T-cell (primary cell): ENCODE results near the gene GPRIN3. TPM values are rescaled to one million over a fixed set of nuclear protein-coding genes. Genes with fewer than 3 reads are reported as not detected.

ENCODE experiments used
- ATAC-seq, 4 experiments: fragments of 200-7000 bp in 3 of 4; fragments of 150-1000 bp in 1 of 4; cut with Tn5 transposase; replicated peaks in 1 of 4; 1 replicate in 3 of 4; 2 replicates in 1 of 4; pipeline ENCODE4 v1.10.0; 2021; ENCODE audit warnings: moderate library complexity in 3 of 4, mild to moderate bottlenecking in 2 of 4, moderate number of reproducible peaks in 1 of 4
- CTCF ChIA-PET, 2 donors: fragments of 300-600 bp; sonication (Branson Sonifier 250); formaldehyde crosslinking; loops; one replicate each; lab custom pipeline; 2022; ENCODE audit warnings: antibody characterized with exemption in 2 of 2; lab: Charles Lee
- POLR2A ChIA-PET, 2 donors: fragments of 300-600 bp; sonication (Branson Sonifier 250); formaldehyde crosslinking; loops; one replicate each; lab custom pipeline; 2022; ENCODE audit warnings: antibody characterized with exemption in 2 of 2; lab: Charles Lee
- DNase-seq, 35 experiments: peaks; one replicate each; pipeline versions ENCODE4 v3.0.0 to v3.0.0-alpha.2; 2013 to 2023
- H3K27ac ChIP-seq: one replicate; pipeline ENCODE4 v1.5.1; 2013; ENCODE audit warnings: low read length
- H3K27me3 ChIP-seq, 2 experiments: replicated peaks in 1 of 2; 1 replicate in 1 of 2; 2 replicates in 1 of 2; pipeline versions ENCODE4 v1.6.1 to v1.7.0; 2013; ENCODE audit warnings: low read length in 1 of 2, mixed read lengths in 1 of 2; ENCODE audit not compliant: control insufficient read depth in 2 of 2, insufficient read depth in 2 of 2; ENCODE audit errors: extremely low read depth in 1 of 2
- H3K36me3 ChIP-seq, 2 donors: 1 replicate in 1 of 2; 2 replicates in 1 of 2; pipeline versions ENCODE4 v1.6.1 to v1.7.0; 2013; ENCODE audit warnings: low read length in 1 of 2; ENCODE audit not compliant: control insufficient read depth in 2 of 2, insufficient read depth in 1 of 2; ENCODE audit errors: extremely low read depth in 1 of 2
- H3K4me1 ChIP-seq, 2 experiments: 1 replicate in 1 of 2; 2 replicates in 1 of 2; pipeline versions ENCODE4 v1.6.1 to v1.7.0; 2013; ENCODE audit warnings: low read length in 2 of 2, mixed read lengths in 1 of 2; ENCODE audit not compliant: insufficient read depth in 2 of 2, control insufficient read depth in 1 of 2; ENCODE audit errors: extremely low read depth in 1 of 2
- H3K4me3 ChIP-seq, 2 donors: 1 replicate in 1 of 2; 2 replicates in 1 of 2; pipeline versions ENCODE4 v1.5.1 to v1.7.0; 2013; ENCODE audit warnings: mild to moderate bottlenecking in 2 of 2, low read length in 1 of 2, moderate library complexity in 1 of 2; ENCODE audit not compliant: control insufficient read depth in 1 of 2; ENCODE audit errors: extremely low read depth in 1 of 2
- H3K9me3 ChIP-seq: 2 replicates; pipeline ENCODE4 v1.7.0; 2013
- H3K27ac Mint-ChIP-seq, 2 donors: one replicate each; pipeline ENCODE4 v1.8.0; 2020 to 2021; ENCODE audit warnings: mild to moderate bottlenecking in 2 of 2, mixed read lengths in 2 of 2
- H3K27me3 Mint-ChIP-seq, 2 donors: one replicate each; pipeline ENCODE4 v1.8.0; 2021 to 2022; ENCODE audit warnings: mixed read lengths in 2 of 2
- H3K36me3 Mint-ChIP-seq: one replicate; pipeline ENCODE4 v1.8.0; 2021; ENCODE audit warnings: mixed read lengths
- H3K4me1 Mint-ChIP-seq, 3 donors: one replicate each; pipeline ENCODE4 v1.8.0; 2020 to 2022; ENCODE audit warnings: mixed read lengths in 3 of 3, mild to moderate bottlenecking in 1 of 3
- H3K4me3 Mint-ChIP-seq, 3 donors: one replicate each; pipeline ENCODE4 v1.8.0; 2020 to 2022; ENCODE audit warnings: mild to moderate bottlenecking in 3 of 3, mixed read lengths in 3 of 3, moderate library complexity in 3 of 3
- H3K9me3 Mint-ChIP-seq, 3 donors: one replicate each; pipeline ENCODE4 v1.8.0; 2020 to 2022; ENCODE audit warnings: mixed read lengths in 3 of 3
- WGBS: methylation state at CpG from one replicate; pipeline ENCODE4 v1.1.5; 2013; ENCODE audit warnings: missing lambda C conversion rate; ENCODE audit not compliant: insufficient coverage; 5-methylcytosine and 5-hydroxymethylcytosine counted together
- total RNA-seq, 35 experiments: library from RNA in 6 of 35; stranded (reverse) in 6 of 35; fragments of 120-200 nt in 1 of 35; gene quantifications; one replicate each; pipeline versions ENCODE4 v1.2.1 to v1.2.4 and lab custom pipeline; 2013 to 2026

The GPRIN3 gene
- total RNA-seq, 5 donors from 2014 or later (not counting 1 experiment from before 2014, with no cell fraction given) = 17.4 to 56.1 (median 23.0) TPM

DNA sequence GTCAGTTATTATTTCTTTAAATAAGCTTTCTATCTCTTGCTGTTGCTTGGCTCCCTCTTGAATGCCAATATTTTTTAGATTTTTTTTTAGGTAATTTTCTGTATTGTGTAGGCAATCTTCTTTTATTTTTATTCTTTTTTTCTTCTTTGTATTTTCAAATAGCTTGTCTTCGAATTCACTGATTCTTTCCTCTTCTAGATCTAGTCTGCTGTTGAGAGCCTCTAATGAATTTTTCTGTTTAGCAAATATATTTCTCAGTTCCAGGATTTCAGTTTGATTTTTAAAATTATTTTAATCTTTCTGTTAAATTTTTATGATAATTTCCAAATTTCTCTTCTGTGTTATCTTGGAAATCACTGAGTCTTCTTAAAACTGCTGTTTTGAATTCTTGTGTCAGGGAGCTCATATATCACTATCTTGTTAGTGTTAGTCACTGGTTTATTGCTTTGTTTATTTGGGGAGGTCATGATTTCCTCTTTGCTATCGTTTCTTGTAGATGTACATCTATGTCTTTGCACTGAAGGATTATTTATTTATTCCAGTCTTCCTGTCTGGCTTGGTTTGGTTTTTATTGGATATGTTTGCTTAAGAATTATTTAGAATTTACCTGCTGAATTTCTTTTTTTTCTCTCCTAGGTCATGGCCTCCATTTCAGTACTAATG, 39.9 kb upstream of the GPRIN3 start:
- Histone ChIP-seq H3K9me3 (no peaks in the 10 kb centered on the region), H3K4me1 (no peaks in the 10 kb centered on the region), H3K27ac (no peak overlapping the region), H3K4me3 (no peak overlapping the region), H3K36me3 (no peaks in the 10 kb centered on the region), H3K27me3 (no peaks in the 10 kb centered on the region)
- DNase-seq (no peak), ATAC-seq (no peak)
- Mint-ChIP-seq H3K9me3 (peaks cover 9 to 13% (median 12%) of the 10 kb centered on the region in 3 donors), H3K27me3 (no peaks in the 10 kb centered on the region), H3K4me3 (no peak overlapping the region), H3K27ac (no peak overlapping the region), H3K4me1 (no peaks in the 10 kb centered on the region), H3K36me3 (peaks cover 11% of the 10 kb centered on the region)
- ChIA-PET POLR2A (interaction anchor here (0.5 to 0.8 kb wide), 4 partner anchors 36 to 217 kb away, joined by 3 to 5 read pairs (median 3); no protein-coding TSS in a partner anchor), CTCF (interaction anchor here in 1 of 2 donors (0.6 kb wide), 1 partner anchor 1171 kb away, joined by 3 read pairs; no protein-coding TSS in a partner anchor)
- WGBS = no CpG with 5 or more reads among the region's 2 CpGs

DNA sequence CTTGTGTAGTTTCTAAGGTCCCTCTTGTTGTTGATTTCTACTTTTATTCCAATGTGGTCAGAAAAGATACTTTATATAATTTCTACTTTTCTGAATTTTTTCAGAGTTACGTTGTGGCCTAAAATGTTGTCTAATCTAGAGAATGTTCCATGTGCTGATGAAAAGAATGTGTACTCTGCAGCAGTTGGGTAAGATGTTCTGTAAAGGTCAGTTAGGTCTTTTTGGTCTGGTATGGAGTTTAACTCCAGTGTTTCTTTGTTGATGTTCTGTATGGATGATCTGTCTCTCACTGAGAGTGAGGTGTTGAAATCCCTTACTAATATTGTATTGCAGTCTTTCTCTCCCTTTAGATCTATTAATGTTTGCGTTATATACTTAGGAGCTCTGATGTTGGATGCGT, 37.0 kb upstream of the GPRIN3 start:
- Histone ChIP-seq H3K4me1 (no peaks in the 10 kb centered on the region), H3K9me3 (no peaks in the 10 kb centered on the region), H3K27me3 (no peaks in the 10 kb centered on the region), H3K4me3 (no peak overlapping the region), H3K27ac (no peak overlapping the region), H3K36me3 (no peaks in the 10 kb centered on the region)
- H3K27ac Mint-ChIP-seq = no peak overlapping the region
- POLR2A ChIA-PET = interaction anchor here in 1 of 2 donors (0.6 kb wide), 1 partner anchor 120 kb away, joined by 3 read pairs; no protein-coding TSS in a partner anchor
- no peak overlapping the region for H3K4me3 Mint-ChIP-seq
- peaks cover 9 to 13% (median 12%) of the 10 kb centered on the region in 3 donors for H3K9me3 Mint-ChIP-seq
- CTCF ChIA-PET = no interaction called here
- H3K36me3 Mint-ChIP-seq = peaks cover 11% of the 10 kb centered on the region
- ATAC-seq (no peak), DNase-seq (no peak)
- H3K4me1 Mint-ChIP-seq = no peaks in the 10 kb centered on the region
- no CpG with 5 or more reads among the region's 3 CpGs for WGBS
- no peaks in the 10 kb centered on the region for H3K27me3 Mint-ChIP-seq

DNA sequence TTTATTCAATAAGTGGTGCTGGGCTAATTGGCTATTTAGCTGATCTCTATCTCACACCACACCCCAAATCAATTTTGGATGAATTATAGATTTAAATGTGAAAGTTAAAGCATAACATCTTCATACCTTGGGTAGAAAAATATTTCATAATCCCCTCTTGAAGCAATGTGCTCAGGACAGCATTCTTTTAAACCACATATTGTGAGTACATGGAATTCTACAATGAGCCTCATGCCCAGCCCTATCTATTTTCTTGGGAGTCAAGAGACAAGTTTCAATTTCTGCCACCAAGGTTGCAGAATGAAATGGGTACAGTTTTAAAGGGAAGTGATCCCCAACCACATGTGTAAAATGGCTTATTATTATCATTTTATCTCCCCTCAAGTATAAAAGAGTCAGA, 30.6 kb upstream of the GPRIN3 start:
- H3K36me3 Mint-ChIP-seq = no peaks in the 10 kb centered on the region
- Histone ChIP-seq H3K27ac (no peak overlapping the region), H3K4me3 (no peak overlapping the region), H3K9me3 (no peaks in the 10 kb centered on the region), H3K4me1 (peaks cover 4 to 24% of the 10 kb centered on the region in 2 experiments), H3K36me3 (no peaks in the 10 kb centered on the region), H3K27me3 (no peaks in the 10 kb centered on the region)
- CTCF ChIA-PET = interaction anchor here in 1 of 2 donors (0.6 kb wide), 1 partner anchor 216 kb away, joined by 3 read pairs; no protein-coding TSS in a partner anchor
- H3K4me1 Mint-ChIP-seq = peaks cover 0 to 9% (median 8%) of the 10 kb centered on the region in 3 donors
- ATAC-seq (peak in 1 of 4 experiments; percentile 2), DNase-seq (no peak)
- POLR2A ChIA-PET = no interaction called here
- no peaks in the 10 kb centered on the region for H3K9me3 Mint-ChIP-seq
- H3K27me3 Mint-ChIP-seq = no peaks in the 10 kb centered on the region
- no peak overlapping the region for H3K4me3 Mint-ChIP-seq
- no peak overlapping the region for H3K27ac Mint-ChIP-seq

DNA sequence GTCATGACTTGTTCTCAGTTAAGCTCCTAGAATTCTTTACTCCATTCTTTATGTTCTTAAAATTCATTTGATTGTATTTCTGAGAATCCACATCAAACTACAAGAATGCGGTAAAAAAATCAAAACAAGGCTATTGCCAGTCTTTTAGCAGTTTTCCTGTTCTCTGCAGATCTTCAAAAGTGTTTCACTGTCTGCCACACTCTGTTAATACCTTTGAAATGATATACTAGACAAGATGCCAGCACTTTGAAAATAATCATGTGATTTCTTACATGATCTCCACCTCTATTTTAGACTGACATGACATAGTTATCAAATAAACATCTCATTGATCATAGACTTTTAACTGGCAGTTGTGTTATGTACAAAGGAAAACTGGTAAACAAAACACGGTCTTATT, 30.1 kb upstream of the GPRIN3 start:
- 43% methylated on average over 1 of the region's 2 CpGs for WGBS
- ChIA-PET CTCF (no interaction called here), POLR2A (no interaction called here)
- no peak overlapping the region for H3K27ac Mint-ChIP-seq
- no peaks in the 10 kb centered on the region for H3K9me3 Mint-ChIP-seq
- Histone ChIP-seq H3K4me1 (peaks cover 4 to 24% of the 10 kb centered on the region in 2 experiments), H3K27me3 (no peaks in the 10 kb centered on the region), H3K4me3 (no peak overlapping the region), H3K27ac (no peak overlapping the region), H3K9me3 (no peaks in the 10 kb centered on the region), H3K36me3 (no peaks in the 10 kb centered on the region)
- DNase-seq (peak in 2 of 35 experiments; percentile 3 to 37), ATAC-seq (peak; percentile 66 to 96 (median 82))
- H3K27me3 Mint-ChIP-seq = no peaks in the 10 kb centered on the region
- H3K4me1 Mint-ChIP-seq = peaks cover 0 to 9% (median 8%) of the 10 kb centered on the region in 3 donors
- peak overlapping the region in 2 of 3 donors; percentile 0 to 49 for H3K4me3 Mint-ChIP-seq
- no peaks in the 10 kb centered on the region for H3K36me3 Mint-ChIP-seq

DNA sequence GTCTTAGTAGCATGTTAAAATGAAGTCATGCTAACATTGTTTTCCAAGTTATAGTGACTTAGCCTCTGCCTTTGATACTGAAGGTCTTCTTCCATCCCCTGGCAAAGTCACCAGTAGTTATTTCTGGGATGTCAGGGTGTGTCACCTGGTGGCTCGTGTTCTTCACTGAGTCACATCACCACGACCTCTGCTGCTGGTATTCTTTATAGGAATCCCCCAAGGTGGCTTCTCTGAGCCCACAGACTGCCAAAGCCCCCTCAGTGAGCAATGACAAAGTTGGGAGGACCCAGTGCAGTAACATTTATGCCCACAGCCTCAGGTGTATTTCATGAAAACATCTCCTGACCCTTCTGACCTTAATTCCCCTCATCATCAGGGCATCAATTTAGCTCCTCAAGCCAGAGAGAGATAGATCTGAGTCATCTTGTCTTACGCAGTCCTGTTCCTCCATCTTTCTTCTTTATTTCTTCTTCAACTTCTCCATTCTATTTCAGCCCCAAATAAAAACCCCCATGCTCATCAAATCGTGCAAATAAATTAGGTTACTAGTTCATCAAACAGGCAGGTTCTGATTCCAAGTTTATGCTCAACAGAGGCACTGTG, 29.3 kb upstream of the GPRIN3 start:
- Histone ChIP-seq H3K9me3 (no peaks in the 10 kb centered on the region), H3K4me1 (peaks cover 4 to 24% of the 10 kb centered on the region in 2 experiments), H3K36me3 (no peaks in the 10 kb centered on the region), H3K4me3 (no peak overlapping the region), H3K27ac (no peak overlapping the region), H3K27me3 (no peaks in the 10 kb centered on the region)
- H3K36me3 Mint-ChIP-seq = no peaks in the 10 kb centered on the region
- POLR2A ChIA-PET = no interaction called here
- CTCF ChIA-PET = no interaction called here
- WGBS = 74% methylated on average over 2 of the region's 4 CpGs
- H3K27me3 Mint-ChIP-seq = no peaks in the 10 kb centered on the region
- DNase-seq (peak in 1 of 35 experiments; percentile 14), ATAC-seq (no peak)
- H3K4me1 Mint-ChIP-seq = peaks cover 0 to 9% (median 8%) of the 10 kb centered on the region in 3 donors
- no peaks in the 10 kb centered on the region for H3K9me3 Mint-ChIP-seq
- H3K27ac Mint-ChIP-seq = peak overlapping the region in 1 of 2 donors; percentile 79
- no peak overlapping the region for H3K4me3 Mint-ChIP-seq

DNA sequence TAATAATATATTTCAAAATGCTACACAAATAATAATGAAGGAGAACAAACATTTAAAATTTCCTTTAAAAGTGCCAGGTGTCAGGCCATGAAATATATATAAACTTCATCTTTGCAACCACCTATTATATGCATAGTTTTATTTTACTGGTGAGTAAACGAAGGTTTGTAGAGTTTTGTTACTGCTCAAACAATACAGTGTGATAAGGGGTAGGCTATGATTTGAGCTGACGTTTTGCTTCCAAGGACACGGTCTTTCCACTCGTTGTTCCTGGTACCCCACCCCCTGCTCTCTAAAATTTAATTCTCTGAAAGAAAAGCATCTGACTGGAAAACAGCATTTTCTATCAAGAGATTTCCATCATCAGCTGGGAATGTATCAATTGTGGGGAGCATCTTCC, 27.2 kb upstream of the GPRIN3 start:
- no peak overlapping the region for H3K4me3 Mint-ChIP-seq
- no peaks in the 10 kb centered on the region for H3K9me3 Mint-ChIP-seq
- Histone ChIP-seq H3K9me3 (no peaks in the 10 kb centered on the region), H3K4me1 (peaks cover 4 to 24% of the 10 kb centered on the region in 2 experiments), H3K27me3 (no peaks in the 10 kb centered on the region), H3K36me3 (no peaks in the 10 kb centered on the region), H3K27ac (no peak overlapping the region), H3K4me3 (no peak overlapping the region)
- no peaks in the 10 kb centered on the region for H3K36me3 Mint-ChIP-seq
- DNase-seq = no peak
- POLR2A ChIA-PET = interaction anchor here (0.6 kb wide), 2 partner anchors 280 to 1097 kb away, joined by 3 read pairs; no protein-coding TSS in a partner anchor
- H3K27me3 Mint-ChIP-seq = no peaks in the 10 kb centered on the region
- H3K27ac Mint-ChIP-seq = no peak overlapping the region
- ATAC-seq = no peak
- no CpG with 5 or more reads among the region's 4 CpGs for WGBS
- peaks cover 0 to 9% (median 8%) of the 10 kb centered on the region in 3 donors for H3K4me1 Mint-ChIP-seq
- CTCF ChIA-PET = interaction anchor here in 1 of 2 donors (0.9 kb wide), 1 partner anchor 88 kb away, joined by 3 read pairs; no protein-coding TSS in a partner anchor
